ENCODE measurements around the gene MEOX1. TPM values are rescaled to one million over a fixed set of nuclear protein-coding genes. Genes with fewer than 3 reads are reported as not detected.

MEOX1 gene
- total and polyA plus RNA-seq, 2 of the 13 experiments (the other 11 are each of a cell fraction or from before 2014, with no cell fraction given) = not detected

GRCh38 chr17:43634591-43635125, 27.1 kb downstream of the MEOX1 start (continued):
- TF ChIP-seq IRF1 (CRISPR knock-in tag; IDR thresholded peaks at IDR 0.05; ENCODE audit: low read depth) = no peak
- TF ChIP-seq MTF1 (CRISPR knock-in tag; IDR thresholded peaks at IDR 0.05) = no peak
- TF ChIP-seq, protein P1, sequence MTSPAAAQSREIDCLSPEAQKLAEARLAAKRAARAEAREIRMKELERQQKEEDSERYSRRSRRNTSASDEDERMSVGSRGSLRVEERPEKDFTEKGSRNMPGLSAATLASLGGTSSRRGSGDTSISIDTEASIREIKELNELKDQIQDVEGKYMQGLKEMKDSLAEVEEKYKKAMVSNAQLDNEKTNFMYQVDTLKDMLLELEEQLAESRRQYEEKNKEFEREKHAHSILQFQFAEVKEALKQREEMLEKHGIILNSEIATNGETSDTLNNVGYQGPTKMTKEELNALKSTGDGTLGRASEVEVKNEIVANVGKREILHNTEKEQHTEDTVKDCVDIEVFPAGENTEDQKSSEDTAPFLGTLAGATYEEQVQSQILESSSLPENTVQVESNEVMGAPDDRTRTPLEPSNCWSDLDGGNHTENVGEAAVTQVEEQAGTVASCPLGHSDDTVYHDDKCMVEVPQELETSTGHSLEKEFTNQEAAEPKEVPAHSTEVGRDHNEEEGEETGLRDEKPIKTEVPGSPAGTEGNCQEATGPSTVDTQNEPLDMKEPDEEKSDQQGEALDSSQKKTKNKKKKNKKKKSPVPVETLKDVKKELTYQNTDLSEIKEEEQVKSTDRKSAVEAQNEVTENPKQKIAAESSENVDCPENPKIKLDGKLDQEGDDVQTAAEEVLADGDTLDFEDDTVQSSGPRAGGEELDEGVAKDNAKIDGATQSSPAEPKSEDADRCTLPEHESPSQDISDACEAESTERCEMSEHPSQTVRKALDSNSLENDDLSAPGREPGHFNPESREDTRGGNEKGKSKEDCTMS (CRISPR knock-in tag; conservative IDR thresholded peaks at IDR 0.05) = no peak
- peak; percentile 42; the same call in 1 of the 2 replicates for TF ChIP-seq HOXA5 (CRISPR knock-in tag; IDR thresholded peaks at IDR 0.05)
- no peak for TF ChIP-seq JUND (CRISPR knock-in tag; IDR thresholded peaks at IDR 0.05)
- no peak for TF ChIP-seq FOXP1 (IDR thresholded peaks at IDR 0.05)
- TF ChIP-seq FOXP1 (CRISPR knock-in tag; IDR thresholded peaks at IDR 0.05) = no peak
- TF ChIP-seq YEATS4 (CRISPR knock-in tag; IDR thresholded peaks at IDR 0.05; ENCODE audit: borderline replicate concordance) = no peak
- 0 out of 2 replicates have a peak, but pooled peaks have one; percentile 27 for TF ChIP-seq POLR2AphosphoS5 (IDR thresholded peaks at IDR 0.05; ENCODE audit: low read depth, low read length)
- TF ChIP-seq SNAI1 (CRISPR knock-in tag; IDR thresholded peaks at IDR 0.05; ENCODE audit: borderline replicate concordance) = no peak
- TF ChIP-seq ZNF564 (CRISPR knock-in tag; IDR thresholded peaks at IDR 0.05) = no peak
- no peak for TF ChIP-seq ZFP82 (CRISPR knock-in tag; IDR thresholded peaks at IDR 0.05; ENCODE audit: borderline replicate concordance)
- TF ChIP-seq KLF11 (CRISPR knock-in tag; IDR thresholded peaks at IDR 0.05) = no peak
- peak; percentile 37; the same call in 1 of the 2 replicates for TF ChIP-seq ZNF619 (CRISPR knock-in tag; IDR thresholded peaks at IDR 0.05)
- TF ChIP-seq PHF8 (CRISPR knock-in tag; IDR thresholded peaks at IDR 0.05) = 0 out of 2 replicates have a peak, but pooled peaks have one; percentile 33
- no peak for TF ChIP-seq ATF3 (CRISPR knock-in tag; IDR thresholded peaks at IDR 0.05)
- TF ChIP-seq, protein P2, sequence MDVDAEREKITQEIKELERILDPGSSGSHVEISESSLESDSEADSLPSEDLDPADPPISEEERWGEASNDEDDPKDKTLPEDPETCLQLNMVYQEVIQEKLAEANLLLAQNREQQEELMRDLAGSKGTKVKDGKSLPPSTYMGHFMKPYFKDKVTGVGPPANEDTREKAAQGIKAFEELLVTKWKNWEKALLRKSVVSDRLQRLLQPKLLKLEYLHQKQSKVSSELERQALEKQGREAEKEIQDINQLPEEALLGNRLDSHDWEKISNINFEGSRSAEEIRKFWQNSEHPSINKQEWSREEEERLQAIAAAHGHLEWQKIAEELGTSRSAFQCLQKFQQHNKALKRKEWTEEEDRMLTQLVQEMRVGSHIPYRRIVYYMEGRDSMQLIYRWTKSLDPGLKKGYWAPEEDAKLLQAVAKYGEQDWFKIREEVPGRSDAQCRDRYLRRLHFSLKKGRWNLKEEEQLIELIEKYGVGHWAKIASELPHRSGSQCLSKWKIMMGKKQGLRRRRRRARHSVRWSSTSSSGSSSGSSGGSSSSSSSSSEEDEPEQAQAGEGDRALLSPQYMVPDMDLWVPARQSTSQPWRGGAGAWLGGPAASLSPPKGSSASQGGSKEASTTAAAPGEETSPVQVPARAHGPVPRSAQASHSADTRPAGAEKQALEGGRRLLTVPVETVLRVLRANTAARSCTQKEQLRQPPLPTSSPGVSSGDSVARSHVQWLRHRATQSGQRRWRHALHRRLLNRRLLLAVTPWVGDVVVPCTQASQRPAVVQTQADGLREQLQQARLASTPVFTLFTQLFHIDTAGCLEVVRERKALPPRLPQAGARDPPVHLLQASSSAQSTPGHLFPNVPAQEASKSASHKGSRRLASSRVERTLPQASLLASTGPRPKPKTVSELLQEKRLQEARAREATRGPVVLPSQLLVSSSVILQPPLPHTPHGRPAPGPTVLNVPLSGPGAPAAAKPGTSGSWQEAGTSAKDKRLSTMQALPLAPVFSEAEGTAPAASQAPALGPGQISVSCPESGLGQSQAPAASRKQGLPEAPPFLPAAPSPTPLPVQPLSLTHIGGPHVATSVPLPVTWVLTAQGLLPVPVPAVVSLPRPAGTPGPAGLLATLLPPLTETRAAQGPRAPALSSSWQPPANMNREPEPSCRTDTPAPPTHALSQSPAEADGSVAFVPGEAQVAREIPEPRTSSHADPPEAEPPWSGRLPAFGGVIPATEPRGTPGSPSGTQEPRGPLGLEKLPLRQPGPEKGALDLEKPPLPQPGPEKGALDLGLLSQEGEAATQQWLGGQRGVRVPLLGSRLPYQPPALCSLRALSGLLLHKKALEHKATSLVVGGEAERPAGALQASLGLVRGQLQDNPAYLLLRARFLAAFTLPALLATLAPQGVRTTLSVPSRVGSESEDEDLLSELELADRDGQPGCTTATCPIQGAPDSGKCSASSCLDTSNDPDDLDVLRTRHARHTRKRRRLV (CRISPR knock-in tag; IDR thresholded peaks at IDR 0.05) = 0 out of 2 replicates have a peak, but pooled peaks have one; percentile 82
- no peak for TF ChIP-seq DDIT3 (CRISPR knock-in tag; IDR thresholded peaks at IDR 0.05)
- no peak for TF ChIP-seq TARDBP (CRISPR knock-in tag; IDR thresholded peaks at IDR 0.05)
- peak; percentile 33; the same call in 1 of the 2 replicates for TF ChIP-seq ZFX (CRISPR knock-in tag; IDR thresholded peaks at IDR 0.05; ENCODE audit: low read depth)
